Panc1 (cell line): ENCODE data around the gene RFT1. TPM values are rescaled to one million over a fixed set of nuclear protein-coding genes. Genes with fewer than 3 reads are reported as not detected.

Experiments
- ATAC-seq: fragments of 200-7000 bp; cut with Tn5 transposase; 2 replicates; pipeline ENCODE4 v1.9.1; 2020; ENCODE audit warnings: mild to moderate bottlenecking, moderate library complexity
- BruUV-seq: library from RNA; stranded (reverse); fragments of 400-500 nt; replicated peaks from 2 replicates; lab custom pipeline; 2021; lab: Mats Ljungman, UMichigan
- CTCF ChIA-PET: fragments of 300-600 bp; sonication (Branson Sonifier 250); formaldehyde crosslinking; loops from one replicate; lab custom pipeline; 2022; ENCODE audit warnings: antibody characterized with exemption; lab: Charles Lee
- POLR2A ChIA-PET: fragments of 300-600 bp; sonication (Branson Sonifier 250); formaldehyde crosslinking; loops from one replicate; lab custom pipeline; 2022; ENCODE audit warnings: antibody characterized with exemption; lab: Charles Lee
- DNase-seq: peaks from one replicate; pipeline ENCODE4 v3.0.0-alpha.2; 2010; ENCODE audit warnings: low read depth, low spot score
- H3K27ac ChIP-seq: 2 replicates; pipeline ENCODE4 v1.5.1; 2011; ENCODE audit warnings: mild to moderate bottlenecking, low read length, inconsistent platforms
- H3K27me3 ChIP-seq: fragments of 200-500 bp; sonication (Bioruptor generic); 2 replicates; pipeline ENCODE4 v1.6.0; 2014; ENCODE audit warnings: low read length, inconsistent platforms; ENCODE audit not compliant: control insufficient read depth, insufficient read depth
- H3K36me3 ChIP-seq: fragments of 200-500 bp; sonication (Bioruptor generic); 2 replicates; pipeline ENCODE4 v1.5.1; 2014; ENCODE audit warnings: inconsistent platforms, mild to moderate bottlenecking, low read length, moderate library complexity; ENCODE audit not compliant: control insufficient read depth, insufficient read depth
- H3K4me1 ChIP-seq: 2 replicates; pipeline ENCODE4 v1.5.1; 2011; ENCODE audit warnings: inconsistent platforms, mild to moderate bottlenecking, low read length, moderate library complexity; ENCODE audit not compliant: control insufficient read depth, insufficient read depth
- H3K4me3 ChIP-seq, 2 experiments: 2 replicates each; pipeline ENCODE4 v1.5.1; 2011 to 2012; ENCODE audit warnings: low read depth in 2 of 2, low read length in 2 of 2, mild to moderate bottlenecking in 2 of 2, inconsistent platforms in 1 of 2, moderate library complexity in 1 of 2
- H3K9me3 ChIP-seq: fragments of 200-500 bp; sonication (Bioruptor generic); 2 replicates; pipeline ENCODE4 v1.5.1; 2014; ENCODE audit warnings: low read depth, mild to moderate bottlenecking, inconsistent platforms, low read length, moderate library complexity; ENCODE audit not compliant: control insufficient read depth, insufficient read depth
- POLR2AphosphoS5 ChIP-seq: IDR thresholded peaks from 2 replicates; pipeline ENCODE4 v1.6.1; 2012; ENCODE audit warnings: mild to moderate bottlenecking, low read depth, low read length, moderate library complexity
- SIN3A ChIP-seq: IDR thresholded peaks from 2 replicates; pipeline ENCODE4 v1.6.1; 2012; ENCODE audit warnings: low read depth, mild to moderate bottlenecking, low read length, moderate library complexity, borderline replicate concordance; ENCODE audit not compliant: insufficient read depth
- TCF7L2 ChIP-seq: IDR thresholded peaks from 2 replicates; pipeline ENCODE4 v1.6.1; 2011; ENCODE audit warnings: mild to moderate bottlenecking, low read depth, low read length, inconsistent platforms
- in situ Hi-C: cut with HindIII; loops from 2 replicates; pipeline ENCODE4 v1.10.0; 2016; ENCODE audit warnings: low sequenced_read_pairs, low pct_unique_long_range_greater_than_20kb
- intact Hi-C: fragments of 100-400 bp; cut with micrococcal nuclease; formaldehyde crosslinking; loops from one replicate; pipeline ENCODE4 v1.10.0; 2022; ENCODE audit not compliant: unreplicated experiment
- total RNA-seq: library from RNA; stranded (reverse); gene quantifications from one replicate; pipeline ENCODE4 v1.2.1, GENCODE V29; 2021; ENCODE audit not compliant: unreplicated experiment
- TF ChIP-seq, protein P1 (sequence below), 2 experiments: IDR thresholded peaks; 2 replicates each; pipeline ENCODE4 v1.6.1; 2011 to 2012; ENCODE audit warnings: low read depth in 2 of 2, control low read depth in 1 of 2, low read length in 1 of 2, mild to moderate bottlenecking in 1 of 2, moderate library complexity in 1 of 2; ENCODE audit not compliant: insufficient read depth in 1 of 2
- TF ChIP-seq, protein P2 (sequence below): fragments of 450-650 bp; IDR thresholded peaks from 2 replicates; pipeline ENCODE4 v1.5.1; 2017; ENCODE audit warnings: mild to moderate bottlenecking

The RFT1 gene
- total RNA-seq, 1 experiment from 2014 or later: 21.0 TPM

DNA sequence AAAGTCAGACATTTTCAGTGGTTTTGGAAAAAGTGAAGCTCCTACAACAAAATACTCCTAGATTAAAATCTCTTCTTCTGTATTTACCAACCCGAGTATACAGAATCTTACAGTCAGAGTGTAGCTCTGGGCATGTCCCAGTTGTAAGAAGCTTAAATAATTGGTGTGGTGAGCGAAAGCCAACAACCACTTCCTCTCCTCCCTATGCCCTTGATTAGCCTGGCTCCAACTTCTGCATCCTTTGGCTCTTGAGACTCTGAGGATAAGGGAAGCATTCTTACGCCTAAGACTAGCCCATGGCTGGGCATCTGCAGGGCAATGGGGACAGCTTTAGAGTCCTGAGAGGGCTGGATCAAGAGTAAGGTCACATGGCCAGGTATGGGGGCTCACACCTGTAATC, 25.5 kb downstream of the RFT1 start:
- in situ Hi-C loops: no loop called here
- TF ChIP-seq POLR2AphosphoS5: no peak
- TF ChIP-seq, protein P1, sequence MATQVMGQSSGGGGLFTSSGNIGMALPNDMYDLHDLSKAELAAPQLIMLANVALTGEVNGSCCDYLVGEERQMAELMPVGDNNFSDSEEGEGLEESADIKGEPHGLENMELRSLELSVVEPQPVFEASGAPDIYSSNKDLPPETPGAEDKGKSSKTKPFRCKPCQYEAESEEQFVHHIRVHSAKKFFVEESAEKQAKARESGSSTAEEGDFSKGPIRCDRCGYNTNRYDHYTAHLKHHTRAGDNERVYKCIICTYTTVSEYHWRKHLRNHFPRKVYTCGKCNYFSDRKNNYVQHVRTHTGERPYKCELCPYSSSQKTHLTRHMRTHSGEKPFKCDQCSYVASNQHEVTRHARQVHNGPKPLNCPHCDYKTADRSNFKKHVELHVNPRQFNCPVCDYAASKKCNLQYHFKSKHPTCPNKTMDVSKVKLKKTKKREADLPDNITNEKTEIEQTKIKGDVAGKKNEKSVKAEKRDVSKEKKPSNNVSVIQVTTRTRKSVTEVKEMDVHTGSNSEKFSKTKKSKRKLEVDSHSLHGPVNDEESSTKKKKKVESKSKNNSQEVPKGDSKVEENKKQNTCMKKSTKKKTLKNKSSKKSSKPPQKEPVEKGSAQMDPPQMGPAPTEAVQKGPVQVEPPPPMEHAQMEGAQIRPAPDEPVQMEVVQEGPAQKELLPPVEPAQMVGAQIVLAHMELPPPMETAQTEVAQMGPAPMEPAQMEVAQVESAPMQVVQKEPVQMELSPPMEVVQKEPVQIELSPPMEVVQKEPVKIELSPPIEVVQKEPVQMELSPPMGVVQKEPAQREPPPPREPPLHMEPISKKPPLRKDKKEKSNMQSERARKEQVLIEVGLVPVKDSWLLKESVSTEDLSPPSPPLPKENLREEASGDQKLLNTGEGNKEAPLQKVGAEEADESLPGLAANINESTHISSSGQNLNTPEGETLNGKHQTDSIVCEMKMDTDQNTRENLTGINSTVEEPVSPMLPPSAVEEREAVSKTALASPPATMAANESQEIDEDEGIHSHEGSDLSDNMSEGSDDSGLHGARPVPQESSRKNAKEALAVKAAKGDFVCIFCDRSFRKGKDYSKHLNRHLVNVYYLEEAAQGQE (IDR thresholded peaks at IDR 0.05; ENCODE audit: insufficient read depth in 1 of 2, low read depth in 2 of 2, low read length in 1 of 2): no peak
- TF ChIP-seq, protein P2, sequence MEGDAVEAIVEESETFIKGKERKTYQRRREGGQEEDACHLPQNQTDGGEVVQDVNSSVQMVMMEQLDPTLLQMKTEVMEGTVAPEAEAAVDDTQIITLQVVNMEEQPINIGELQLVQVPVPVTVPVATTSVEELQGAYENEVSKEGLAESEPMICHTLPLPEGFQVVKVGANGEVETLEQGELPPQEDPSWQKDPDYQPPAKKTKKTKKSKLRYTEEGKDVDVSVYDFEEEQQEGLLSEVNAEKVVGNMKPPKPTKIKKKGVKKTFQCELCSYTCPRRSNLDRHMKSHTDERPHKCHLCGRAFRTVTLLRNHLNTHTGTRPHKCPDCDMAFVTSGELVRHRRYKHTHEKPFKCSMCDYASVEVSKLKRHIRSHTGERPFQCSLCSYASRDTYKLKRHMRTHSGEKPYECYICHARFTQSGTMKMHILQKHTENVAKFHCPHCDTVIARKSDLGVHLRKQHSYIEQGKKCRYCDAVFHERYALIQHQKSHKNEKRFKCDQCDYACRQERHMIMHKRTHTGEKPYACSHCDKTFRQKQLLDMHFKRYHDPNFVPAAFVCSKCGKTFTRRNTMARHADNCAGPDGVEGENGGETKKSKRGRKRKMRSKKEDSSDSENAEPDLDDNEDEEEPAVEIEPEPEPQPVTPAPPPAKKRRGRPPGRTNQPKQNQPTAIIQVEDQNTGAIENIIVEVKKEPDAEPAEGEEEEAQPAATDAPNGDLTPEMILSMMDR: no peak
- no peak for TF ChIP-seq SIN3A
- no peak for TF ChIP-seq TCF7L2
- CTCF ChIA-PET: interaction anchor here (0.6 kb wide), 1 partner anchor 10 kb away, joined by 3 read pairs; no protein-coding TSS in a partner anchor
- intact Hi-C loops: no loop called here
- POLR2A ChIA-PET: no interaction called here
- Histone ChIP-seq H3K27me3 (no peaks in the 10 kb centered on the region), H3K36me3 (no peaks in the 10 kb centered on the region; the same call in 1 of the 2 replicates), H3K27ac (no peak overlapping the region), H3K4me3 (no peak overlapping the region), H3K4me1 (peaks cover 3% of the 10 kb centered on the region), H3K9me3 (no peaks in the 10 kb centered on the region)
- DNase-seq (no peak), ATAC-seq (no peak)
- no TSS peak for BruUV-seq

DNA sequence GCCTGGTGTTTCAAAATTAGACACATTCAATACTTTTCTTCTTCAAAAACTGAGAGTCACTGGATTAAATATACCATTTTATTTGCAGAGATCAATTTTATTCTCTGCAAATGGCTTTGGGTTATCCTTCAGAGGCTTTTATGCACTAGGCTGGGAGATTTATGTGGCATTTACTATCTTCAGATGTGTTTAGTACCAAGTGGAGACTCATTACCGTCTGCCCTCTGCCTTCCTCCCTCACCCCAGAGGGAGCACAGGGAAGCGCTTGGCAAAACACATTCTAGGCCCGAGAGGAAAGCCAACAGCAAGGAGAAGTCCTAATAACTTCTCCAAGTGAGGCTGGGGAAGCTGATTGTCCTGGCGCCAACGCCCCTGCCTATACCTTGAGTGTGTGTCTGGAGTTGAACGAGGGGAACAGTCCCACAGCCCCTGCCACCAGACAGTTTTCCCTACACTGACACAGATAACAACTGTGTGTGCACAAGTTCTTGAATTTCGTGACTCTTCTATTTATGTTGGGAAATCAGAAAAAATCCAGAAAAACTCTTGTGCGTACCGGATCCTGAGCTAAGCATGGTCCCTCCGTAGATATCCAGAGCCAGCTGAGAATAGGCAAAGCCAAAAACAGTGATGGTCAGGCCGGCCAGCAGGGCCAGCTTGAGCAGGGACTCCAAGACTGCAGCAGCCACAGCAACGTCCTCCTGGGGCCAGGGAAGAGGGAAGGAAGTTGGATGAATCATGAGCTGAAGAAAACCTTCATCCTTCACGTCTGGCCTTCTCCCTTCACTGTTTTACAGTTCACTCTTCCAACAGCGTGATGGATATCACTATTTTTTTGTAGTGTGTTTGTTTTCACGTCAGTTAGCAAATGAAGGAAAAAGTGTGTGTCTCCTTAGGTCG, 26.6 kb downstream of the RFT1 start:
- H3K4me3 ChIP-seq: no peak overlapping the region
- ChIA-PET CTCF (no interaction called here), POLR2A (no interaction called here)
- ATAC-seq (no peak), DNase-seq (no peak)
- no peak overlapping the region for H3K27ac ChIP-seq
- no peaks in the 10 kb centered on the region for H3K9me3 ChIP-seq
- no peaks in the 10 kb centered on the region; the same call in 1 of the 2 replicates for H3K36me3 ChIP-seq
- no peak for TF ChIP-seq SIN3A
- TF ChIP-seq, protein P2: no peak
- no peak for TF ChIP-seq TCF7L2
- no peak for TF ChIP-seq POLR2AphosphoS5
- TF ChIP-seq, protein P1 (IDR thresholded peaks at IDR 0.05; ENCODE audit: insufficient read depth in 1 of 2, low read depth in 2 of 2, low read length in 1 of 2): no peak
- intact Hi-C loops: no loop called here
- H3K4me1 ChIP-seq: no peaks in the 10 kb centered on the region
- in situ Hi-C loops: no loop called here
- BruUV-seq: no TSS peak
- H3K27me3 ChIP-seq: no peaks in the 10 kb centered on the region
